ENCODE data around the gene CHN1.

CHN1 gene

GRCh38 chr2:174841350-174841749 is 163.8 kb downstream of the CHN1 start:
- TF ChIP-seq CTCF (IDR thresholded peaks at IDR 0.05; ENCODE audit: control insufficient read depth, extremely low read depth, insufficient read depth), result no peak
- DNase-seq (ENCODE audit: low read depth), result no peak
- H3K4me3 ChIP-seq (ENCODE audit: low read depth, low read length), result no peak overlapping the region

DNA sequence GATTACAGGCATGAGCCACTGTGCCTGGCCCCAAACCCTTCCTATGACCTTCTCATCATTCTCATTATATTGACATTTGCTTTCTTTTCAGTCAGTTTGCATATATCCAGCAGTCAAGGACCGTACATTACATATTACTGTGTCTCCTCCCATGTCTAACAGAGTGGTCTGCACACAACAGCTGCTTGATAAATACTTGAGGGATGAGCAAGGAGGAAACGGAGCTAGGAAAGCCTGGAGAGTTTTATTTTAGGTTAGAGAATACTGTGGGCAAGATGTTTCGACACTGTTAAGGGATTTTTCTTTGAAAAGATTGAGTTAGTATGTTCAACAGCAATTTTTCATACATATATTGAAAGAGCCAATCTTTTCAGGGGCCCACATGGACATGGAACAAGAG is 164.7 kb downstream of the CHN1 start:
- no peak overlapping the region for H3K4me3 ChIP-seq (ENCODE audit: low read depth, low read length)
- no peak for TF ChIP-seq CTCF (IDR thresholded peaks at IDR 0.05; ENCODE audit: control insufficient read depth, extremely low read depth, insufficient read depth)
- no peak for DNase-seq (ENCODE audit: low read depth)

- DNase-seq (ENCODE audit: low read depth), result no peak
- no peak overlapping the region for H3K4me3 ChIP-seq (ENCODE audit: low read depth, low read length)
- TF ChIP-seq CTCF (IDR thresholded peaks at IDR 0.05; ENCODE audit: control insufficient read depth, extremely low read depth, insufficient read depth), result no peak
Measured at GRCh38 chr2:174839662-174840061, 165.5 kb downstream of the CHN1 start.

DNA sequence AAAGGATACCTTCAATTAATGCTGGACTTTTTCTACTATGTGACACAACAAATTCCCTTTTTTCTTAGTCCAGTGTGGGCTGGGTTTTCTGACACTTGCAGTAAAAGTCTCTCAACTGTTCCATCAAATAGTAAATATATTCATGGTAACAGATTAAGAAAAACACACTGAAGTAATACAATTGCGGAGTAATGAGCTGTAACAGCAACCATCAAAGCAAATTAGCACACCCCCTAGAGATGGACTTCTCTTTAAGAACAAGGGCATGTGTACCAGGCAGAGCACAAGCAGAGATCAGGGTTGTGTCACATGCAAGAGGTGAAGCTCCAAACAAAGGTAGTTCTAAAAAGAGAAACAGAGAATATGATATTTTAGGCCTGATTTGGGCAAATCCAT is 168.2 kb downstream of the CHN1 start:
- no peak for DNase-seq (ENCODE audit: low read depth)
- no peak for TF ChIP-seq CTCF (IDR thresholded peaks at IDR 0.05; ENCODE audit: control insufficient read depth, extremely low read depth, insufficient read depth)
- H3K4me3 ChIP-seq (ENCODE audit: low read depth, low read length), result no peak overlapping the region

GRCh38 chr2:174836377-174836994 is 168.7 kb downstream of the CHN1 start:
- TF ChIP-seq CTCF (IDR thresholded peaks at IDR 0.05; ENCODE audit: control insufficient read depth, extremely low read depth, insufficient read depth), result no peak
- H3K4me3 ChIP-seq (ENCODE audit: low read depth, low read length), result no peak overlapping the region
- no peak for DNase-seq (ENCODE audit: low read depth)

GRCh38 chr2:174835797-174836255 is 169.4 kb downstream of the CHN1 start:
- no peak for DNase-seq (ENCODE audit: low read depth)
- TF ChIP-seq CTCF (IDR thresholded peaks at IDR 0.05; ENCODE audit: control insufficient read depth, extremely low read depth, insufficient read depth), result no peak
- H3K4me3 ChIP-seq (ENCODE audit: low read depth, low read length), result no peak overlapping the region

- no peak for DNase-seq (ENCODE audit: low read depth)
- no peak overlapping the region for H3K4me3 ChIP-seq (ENCODE audit: low read depth, low read length)
- no peak for TF ChIP-seq CTCF (IDR thresholded peaks at IDR 0.05; ENCODE audit: control insufficient read depth, extremely low read depth, insufficient read depth)
Measured at GRCh38 chr2:174833737-174834136, 171.4 kb downstream of the CHN1 start.
